HEK293T (cell line): Measurements from ENCODE around the gene ADGRL3.

Source experiments
- ARNT ChIP-seq: fragments of 450-650 bp; IDR thresholded peaks from 2 replicates; pipeline ENCODE4 v1.6.1; 2017; ENCODE audit warnings: mild to moderate bottlenecking
- BHLHE40 ChIP-seq: fragments of 450-650 bp; IDR thresholded peaks from 2 replicates; pipeline ENCODE4 v1.6.1; 2016; ENCODE audit warnings: mild to moderate bottlenecking, moderate library complexity, borderline replicate concordance
- CTBP1 ChIP-seq: fragments of 450-650 bp; IDR thresholded peaks from 2 replicates; pipeline ENCODE4 v1.6.1; 2016; ENCODE audit warnings: borderline replicate concordance
- ELF4 ChIP-seq: fragments of 450-650 bp; IDR thresholded peaks from 2 replicates; pipeline ENCODE4 v1.6.1; 2017; ENCODE audit warnings: antibody characterized with exemption
- FOXA1 ChIP-seq: fragments of 450-650 bp; IDR thresholded peaks from 2 replicates; pipeline ENCODE4 v1.6.1; 2016; ENCODE audit warnings: mild to moderate bottlenecking
- FOXK2 ChIP-seq: fragments of 450-650 bp; IDR thresholded peaks from 2 replicates; pipeline ENCODE4 v1.6.1; 2016; ENCODE audit warnings: mild to moderate bottlenecking
- FOXM1 ChIP-seq: fragments of 450-650 bp; IDR thresholded peaks from 2 replicates; pipeline ENCODE4 v1.6.1; 2017; ENCODE audit warnings: mild to moderate bottlenecking, borderline replicate concordance
- LEF1 ChIP-seq: fragments of 450-650 bp; IDR thresholded peaks from 2 replicates; pipeline ENCODE4 v1.6.1; 2017; ENCODE audit warnings: mild to moderate bottlenecking, borderline replicate concordance
- NFRKB ChIP-seq: fragments of 450-650 bp; IDR thresholded peaks from 2 replicates; pipeline ENCODE4 v1.6.1; 2016; ENCODE audit warnings: mild to moderate bottlenecking, moderate library complexity
- PKNOX1 ChIP-seq: fragments of 450-650 bp; IDR thresholded peaks from 2 replicates; pipeline ENCODE4 v1.6.1; 2016
- SP1 ChIP-seq: fragments of 450-650 bp; IDR thresholded peaks from 2 replicates; pipeline ENCODE4 v1.6.1; 2017
- SUZ12 ChIP-seq: fragments of 450-650 bp; IDR thresholded peaks from 2 replicates; pipeline ENCODE4 v1.6.1; 2016; ENCODE audit warnings: mild to moderate bottlenecking
- TARDBP ChIP-seq: fragments of 450-650 bp; IDR thresholded peaks from 2 replicates; pipeline ENCODE4 v1.6.1; 2016
- ZNF384 ChIP-seq: fragments of 450-650 bp; IDR thresholded peaks from 2 replicates; pipeline ENCODE4 v1.6.1; 2016

DNA sequence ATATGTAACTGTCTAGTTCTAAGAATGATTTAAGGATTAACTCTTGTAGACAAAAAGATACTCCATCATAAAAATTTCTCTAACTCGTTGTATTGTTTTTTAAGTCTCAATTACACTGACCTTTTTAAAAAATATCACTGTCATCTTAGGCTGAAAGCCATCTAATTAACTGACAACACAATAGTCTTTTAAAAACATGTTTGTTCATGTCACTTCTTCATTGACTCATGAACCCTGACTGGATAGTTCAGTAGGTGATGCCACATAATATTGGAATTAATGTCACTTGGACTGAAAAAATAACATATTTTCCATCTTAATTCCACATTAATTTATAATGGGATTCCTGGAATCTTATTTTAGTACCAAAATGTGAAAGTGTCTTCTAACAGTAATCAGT lies 179.3 kb downstream of the ADGRL3 start:
- TF ChIP-seq SP1 (no peak), CTBP1 (no peak), FOXK2 (no peak), BHLHE40 (no peak), NFRKB (no peak), PKNOX1 (no peak), TARDBP (no peak), LEF1 (no peak), SUZ12 (no peak), ZNF384 (no peak), FOXA1 (no peak), FOXM1 (no peak), ARNT (no peak), ELF4 (no peak)
